HepG2 (cell line): ENCODE data around the gene ARMH2. TPM values are rescaled to one million over a fixed set of nuclear protein-coding genes. Genes with fewer than 3 reads are reported as not detected.

Source experiments
- ATAC-seq: fragments of 200-7000 bp; cut with Tn5 transposase; 3 replicates; pipeline ENCODE4 v1.9.1; 2020; ENCODE audit warnings: mild to moderate bottlenecking, moderate library complexity
- BruUV-seq: library from RNA; stranded (reverse); fragments of 400-500 nt; replicated peaks from 2 replicates; lab custom pipeline; 2021; lab: Mats Ljungman, UMichigan
- CTCF ChIA-PET: fragments of 300-600 bp; formaldehyde crosslinking; extraction: SDS; loops from one replicate; lab custom pipeline; 2021; ENCODE audit warnings: low total read pairs, inconsistent platforms, low intra/inter-chr PET ratio; lab: Yijun Ruan, JAX
- POLR2A ChIA-PET: fragments of 350-600 bp; sonication (Branson Sonifier 250); formaldehyde crosslinking; loops from one replicate; lab custom pipeline; 2020; ENCODE audit warnings: antibody characterized with exemption, inconsistent platforms; lab: Yijun Ruan, JAX
- DNase-seq: peaks from one replicate; pipeline ENCODE4 v3.0.0-alpha.2; 2015; ENCODE audit warnings: low spot score
- FAIRE-seq: peaks from 3 replicates; lab custom pipeline; 2011; peaks lifted over from hg19 to GRCh38; lab: Jason Lieb, UNC
- H2AFZ ChIP-seq: one replicate; pipeline ENCODE4 v1.6.1; 2011; ENCODE audit warnings: low read length, inconsistent platforms
- H3K27ac ChIP-seq: fragments of 300-600 bp; 3 replicates; pipeline ENCODE4 v1.8.0; 2011; ENCODE audit warnings: mixed run types, mild to moderate bottlenecking, mixed read lengths, low read length, inconsistent platforms; ENCODE audit not compliant: insufficient read depth; ENCODE audit errors: extremely low read length
- H3K27me3 ChIP-seq, 2 experiments: fragments of 200-600 bp in 1 of 2; 2 replicates in 1 of 2; 3 replicates in 1 of 2; pipeline versions ENCODE4 v1.6.0 to v1.8.0; 2011; ENCODE audit warnings: low read length in 2 of 2, mild to moderate bottlenecking in 2 of 2, moderate library complexity in 2 of 2, inconsistent platforms in 1 of 2; ENCODE audit not compliant: insufficient read depth in 2 of 2, control insufficient read depth in 1 of 2
- H3K36me3 ChIP-seq, 2 experiments: fragments of 200-600 bp in 1 of 2; replicated peaks in 1 of 2; 2 replicates in 1 of 2; 3 replicates in 1 of 2; pipeline versions ENCODE4 v1.5.1 to v1.8.0; 2011; ENCODE audit warnings: low read length in 2 of 2, inconsistent platforms in 1 of 2; ENCODE audit not compliant: insufficient read depth in 2 of 2, control insufficient read depth in 1 of 2
- H3K4me1 ChIP-seq: 2 replicates; pipeline ENCODE4 v1.5.1; 2012; ENCODE audit warnings: low read length, inconsistent platforms; ENCODE audit not compliant: insufficient read depth
- H3K4me2 ChIP-seq: 2 replicates; pipeline ENCODE4 v1.6.0; 2011; ENCODE audit warnings: low read depth, low read length, inconsistent platforms
- H3K4me3 ChIP-seq, 3 experiments: fragments of 200-600 bp in 1 of 3; sonication (generic), shearing (Covaris generic) in 1 of 3; replicated peaks in 1 of 3; 2 replicates each; pipeline ENCODE4 v1.5.1; 2011 to 2016; ENCODE audit warnings: low read length in 3 of 3, inconsistent platforms in 2 of 3, low read depth in 2 of 3, mild to moderate bottlenecking in 2 of 3, control low read depth in 1 of 3, mixed read lengths in 1 of 3; ENCODE audit not compliant: insufficient read depth in 1 of 3
- H3K79me2 ChIP-seq: one replicate; pipeline ENCODE4 v1.6.1; 2011; ENCODE audit warnings: low read length, inconsistent platforms; ENCODE audit not compliant: insufficient read depth
- H3K9ac ChIP-seq: 2 replicates; pipeline ENCODE4 v1.6.0; 2011; ENCODE audit warnings: mild to moderate bottlenecking, low read depth, low read length, inconsistent platforms; ENCODE audit not compliant: insufficient read depth
- H3K9me3 ChIP-seq: 2 replicates; pipeline ENCODE4 v1.5.1; 2012; ENCODE audit warnings: mild to moderate bottlenecking, low read length
- H4K20me1 ChIP-seq: 2 replicates; pipeline ENCODE4 v1.6.0; 2011; ENCODE audit warnings: inconsistent platforms, mild to moderate bottlenecking, low read length, moderate library complexity; ENCODE audit not compliant: insufficient read depth
- MAFF ChIP-seq: IDR thresholded peaks from 2 replicates; pipeline ENCODE4 v1.6.1; 2011; ENCODE audit warnings: low read depth, low read length, improper control_type of control experiment
- MAFK ChIP-seq, 2 experiments: IDR thresholded peaks in 1 of 2; conservative IDR thresholded peaks in 1 of 2; 2 replicates each; pipeline ENCODE4 v1.6.1; 2011; ENCODE audit warnings: improper control_type of control experiment in 2 of 2, low read length in 2 of 2
- PRDM15 ChIP-seq: sonication (generic); formaldehyde crosslinking; IDR thresholded peaks from 2 replicates; pipeline ENCODE4 v1.4.0; 2020; ENCODE audit warnings: missing genetic modification reagents
- SRSF1 ChIP-seq: fragments of 200-400 bp; formaldehyde crosslinking; optimal IDR thresholded peaks from 2 replicates; pipeline ENCODE3; 2017; ENCODE audit warnings: mild to moderate bottlenecking, low read depth, low read length, moderate library complexity
- ZFP36L1 ChIP-seq: sonication (generic); formaldehyde crosslinking; IDR thresholded peaks from 2 replicates; pipeline ENCODE4 v1.8.0; 2022; ENCODE audit warnings: mild to moderate bottlenecking, missing genetic modification reagents, moderate library complexity
- WGBS: methylation state at CpG from one replicate; pipeline ENCODE4 v1.1.6; 2017; ENCODE audit warnings: low lambda C conversion rate; 5-methylcytosine and 5-hydroxymethylcytosine counted together
- in situ Hi-C: cut with HindIII; loops from 2 replicates; pipeline ENCODE4 v1.10.0; 2017; ENCODE audit warnings: low pct_unique_long_range_greater_than_20kb; ENCODE audit not compliant: extremely low pct_ligation_motif_present
- intact Hi-C: fragments of 100-400 bp; cut with micrococcal nuclease; formaldehyde crosslinking; loops from one replicate; pipeline ENCODE4 v1.10.0; 2022; ENCODE audit not compliant: unreplicated experiment
- polyA plus RNA-seq, 8 experiments: library from polyadenylated mRNA; depleted of rRNA in 3 of 8; stranded (reverse) in 7 of 8; unstranded in 1 of 8; fragments of >200 nt; fragmentation: Illumina TruSeq in 4 of 8; extraction: Trizol in 4 of 8; gene quantifications; 2 replicates each; pipeline versions ENCODE4 v1.2.1 to v1.2.3, GENCODE V29; 2011 to 2016; ENCODE audit warnings: low read depth in 4 of 8, missing spikeins in 1 of 8, mixed read lengths in 1 of 8; ENCODE audit not compliant: insufficient read depth in 1 of 8
- total RNA-seq, 5 experiments: library from RNA; depleted of rRNA; stranded (reverse); fragments of >200 nt; fragmentation: Illumina TruSeq; extraction: Trizol; gene quantifications; 2 replicates each; pipeline ENCODE4 v1.2.3, GENCODE V29; 2016; ENCODE audit warnings: low read depth in 1 of 5

Gene ARMH2
- total and polyA plus RNA-seq, 2 of the 13 experiments (the other 11 are each of a cell fraction or from before 2014, with no cell fraction given), result not detected

- POLR2A ChIA-PET, result interaction anchor here (1.5 kb wide), 1 partner anchor 75 kb away, joined by 4 read pairs; no protein-coding TSS in a partner anchor
- BruUV-seq, result no TSS peak
- no peaks in the 10 kb centered on the region for H3K79me2 ChIP-seq
- no peaks in the 10 kb centered on the region for H4K20me1 ChIP-seq
- H3K4me1 ChIP-seq, result peaks cover 21% of the 10 kb centered on the region
- no peak overlapping the region for H3K27ac ChIP-seq
- intact Hi-C loops, result no loop called here
- TF ChIP-seq ZFP36L1 (CRISPR knock-in tag) (no peak), MAFK (conservative IDR thresholded peaks at IDR 0.05 in 1 of 2, IDR thresholded peaks at IDR 0.05 in 1 of 2; ENCODE audit: low read length in 2 of 2) (peak; percentile 74 to 76), MAFF (peak; percentile 59)
- TF ChIP-seq, all 625 proteins: peak for 2
- DNase-seq (no peak), FAIRE-seq (no peak), ATAC-seq (no peak)
- H3K36me3 ChIP-seq, result no peaks in the 10 kb centered on the region
- no peak overlapping the region for H3K4me3 ChIP-seq
- WGBS, result 96% methylated on average over 6 of the region's 6 CpGs
- H3K9me3 ChIP-seq, result no peaks in the 10 kb centered on the region
- H3K27me3 ChIP-seq, result no peaks in the 10 kb centered on the region
- H2AFZ ChIP-seq, result no peak overlapping the region
- in situ Hi-C loops, result no loop called here
- CTCF ChIA-PET, result no interaction called here
- H3K4me2 ChIP-seq, result no peak overlapping the region
- no peak overlapping the region for H3K9ac ChIP-seq
Measured at GRCh38 chr6:24796616-24797290, 2.0 kb downstream of the ARMH2 start.

GRCh38 chr6:24795106-24795505 is 3.6 kb downstream of the ARMH2 start:
- POLR2A ChIA-PET, result no interaction called here
- Histone ChIP-seq H4K20me1 (no peaks in the 10 kb centered on the region), H3K36me3 (no peaks in the 10 kb centered on the region), H3K4me1 (peaks cover 21% of the 10 kb centered on the region), H3K9ac (no peak overlapping the region), H3K79me2 (no peaks in the 10 kb centered on the region), H2AFZ (no peak overlapping the region), H3K4me3 (no peak overlapping the region), H3K27me3 (no peaks in the 10 kb centered on the region), H3K9me3 (no peaks in the 10 kb centered on the region), H3K4me2 (no peak overlapping the region), H3K27ac (no peak overlapping the region)
- no peak for FAIRE-seq
- ATAC-seq, result no peak
- TF ChIP-seq SRSF1, result no peak
- no peak for TF ChIP-seq PRDM15 (CRISPR knock-in tag)
- 61% methylated on average over 2 of the region's 2 CpGs for WGBS
- BruUV-seq, result no TSS peak
- in situ Hi-C loops, result no loop called here
- intact Hi-C loops, result no loop called here
- CTCF ChIA-PET, result no interaction called here
- no peak for DNase-seq
